Tibial nerve (tissue), 4 donors: ENCODE data around the gene GNB1L.

Experiments used
- CTCF ChIP-seq, 5 experiments: fragments of 200-600 bp in 3 of 5; fragments of 450-650 bp in 2 of 5; sonication (generic) in 3 of 5; IDR thresholded peaks; one replicate each; pipeline ENCODE4 v1.5.1; 2016 to 2019; ENCODE audit warnings: antibody characterized with exemption in 5 of 5, mild to moderate bottlenecking in 3 of 5, moderate library complexity in 2 of 5
- EP300 ChIP-seq, 2 donors: sonication (generic); formaldehyde crosslinking; IDR thresholded peaks; one replicate each; pipeline ENCODE4 v1.6.1; 2017; ENCODE audit warnings: antibody characterized with exemption in 2 of 2, mild to moderate bottlenecking in 1 of 2

DNA sequence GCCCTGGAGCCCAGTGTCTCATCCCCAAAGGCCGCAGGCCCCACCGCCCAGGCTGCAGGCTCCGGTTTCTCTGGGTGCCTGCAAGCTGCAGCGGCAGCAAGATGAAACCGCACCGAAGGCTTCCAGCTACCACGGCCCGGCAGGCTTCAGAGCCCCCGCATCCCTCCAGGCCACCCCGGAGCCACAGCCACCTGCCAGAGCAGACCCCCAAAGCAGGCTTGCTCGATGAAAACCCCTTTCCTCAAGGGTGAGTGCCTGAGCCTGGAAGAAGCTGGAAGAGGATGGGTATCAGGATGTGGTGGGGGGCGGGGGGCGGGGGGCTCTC is 24.5 kb upstream of the GNB1L start:
- TF ChIP-seq EP300 (IDR thresholded peaks at IDR 0.05) (no peak), CTCF (IDR thresholded peaks at IDR 0.05) (no peak)
